Measurements from ENCODE around the gene APLN. TPM values are rescaled to one million over a fixed set of nuclear protein-coding genes. Genes with fewer than 3 reads are reported as not detected.

Gene APLN
- total and polyA plus RNA-seq, 5 donors from 2014 or later, result not detected

GRCh38 chrX:129651756-129652564, 2.8 kb downstream of the APLN start:
- H3K4me3 Mint-ChIP-seq, result peak overlapping the region in 1 of 4 donors; percentile 65
- ATAC-seq (ENCODE audit: low read depth in 2 of 2), result no peak

GRCh38 chrX:129650821-129651510, 3.8 kb downstream of the APLN start:
- Histone ChIP-seq H3K4me3 (ENCODE audit: low read depth, low read length) (no peak overlapping the region), H3K9me3 (ENCODE audit: control insufficient read depth in 2 of 2, low read length in 2 of 2) (no peaks in the 10 kb centered on the region), H3K36me3 (ENCODE audit: control insufficient read depth, insufficient read depth, low read length) (no peaks in the 10 kb centered on the region), H3K27me3 (ENCODE audit: control insufficient read depth, insufficient read depth, low read length) (no peaks in the 10 kb centered on the region), H3K27ac (ENCODE audit: insufficient read depth, low read length, poor library complexity, severe bottlenecking) (no peak overlapping the region), H3K4me1 (ENCODE audit: control insufficient read depth, insufficient read depth, low read length, poor library complexity, severe bottlenecking) (peaks cover 9% of the 10 kb centered on the region)
- Mint-ChIP-seq H3K36me3 (no peaks in the 10 kb centered on the region), H3K4me3 (no peak overlapping the region), H3K27me3 (peaks cover 23% of the 10 kb centered on the region), H3K4me1 (peaks cover 0 to 16% (median 4%) of the 10 kb centered on the region in 4 donors), H3K9me3 (no peaks in the 10 kb centered on the region), H3K27ac (no peak overlapping the region)
- DNase-seq (no peak), ATAC-seq (ENCODE audit: low read depth in 2 of 2) (no peak)

More at GRCh38 chrX:129651756-129652564, 2.8 kb downstream of the APLN start:
- Histone ChIP-seq H3K4me3 (ENCODE audit: low read depth, low read length) (no peak overlapping the region), H3K27ac (ENCODE audit: insufficient read depth, low read length, poor library complexity, severe bottlenecking) (no peak overlapping the region), H3K27me3 (ENCODE audit: control insufficient read depth, insufficient read depth, low read length) (no peaks in the 10 kb centered on the region), H3K4me1 (ENCODE audit: control insufficient read depth, insufficient read depth, low read length, poor library complexity, severe bottlenecking) (peaks cover 9% of the 10 kb centered on the region), H3K9me3 (ENCODE audit: control insufficient read depth in 2 of 2, low read length in 2 of 2) (no peaks in the 10 kb centered on the region), H3K36me3 (ENCODE audit: control insufficient read depth, insufficient read depth, low read length) (no peaks in the 10 kb centered on the region)
- DNase-seq, result no peak
- peaks cover 0 to 16% (median 4%) of the 10 kb centered on the region in 4 donors for H3K4me1 Mint-ChIP-seq
- H3K36me3 Mint-ChIP-seq, result no peaks in the 10 kb centered on the region
- no peaks in the 10 kb centered on the region for H3K9me3 Mint-ChIP-seq
- H3K27ac Mint-ChIP-seq, result no peak overlapping the region
- peaks cover 20% of the 10 kb centered on the region for H3K27me3 Mint-ChIP-seq

GRCh38 chrX:129650183-129650689, 4.5 kb downstream of the APLN start:
- no peak overlapping the region for H3K27ac Mint-ChIP-seq
- Histone ChIP-seq H3K36me3 (ENCODE audit: control insufficient read depth, insufficient read depth, low read length) (no peaks in the 10 kb centered on the region), H3K4me3 (ENCODE audit: low read depth, low read length) (no peak overlapping the region), H3K27me3 (ENCODE audit: control insufficient read depth, insufficient read depth, low read length) (no peaks in the 10 kb centered on the region), H3K27ac (ENCODE audit: insufficient read depth, low read length, poor library complexity, severe bottlenecking) (no peak overlapping the region), H3K4me1 (ENCODE audit: control insufficient read depth, insufficient read depth, low read length, poor library complexity, severe bottlenecking) (peaks cover 9% of the 10 kb centered on the region), H3K9me3 (ENCODE audit: control insufficient read depth in 2 of 2, low read length in 2 of 2) (no peaks in the 10 kb centered on the region)
- no peaks in the 10 kb centered on the region for H3K9me3 Mint-ChIP-seq
- no peak for ATAC-seq (ENCODE audit: low read depth in 2 of 2)
- H3K4me3 Mint-ChIP-seq, result no peak overlapping the region
- H3K36me3 Mint-ChIP-seq, result no peaks in the 10 kb centered on the region
- DNase-seq, result no peak
- peaks cover 0 to 10% (median 4%) of the 10 kb centered on the region in 4 donors for H3K4me1 Mint-ChIP-seq
- peaks cover 18% of the 10 kb centered on the region for H3K27me3 Mint-ChIP-seq

- Histone ChIP-seq H3K9me3 (ENCODE audit: control insufficient read depth in 2 of 2, low read length in 2 of 2) (no peaks in the 10 kb centered on the region), H3K27ac (ENCODE audit: insufficient read depth, low read length, poor library complexity, severe bottlenecking) (no peak overlapping the region), H3K36me3 (ENCODE audit: control insufficient read depth, insufficient read depth, low read length) (no peaks in the 10 kb centered on the region), H3K27me3 (ENCODE audit: control insufficient read depth, insufficient read depth, low read length) (no peaks in the 10 kb centered on the region), H3K4me3 (ENCODE audit: low read depth, low read length) (no peak overlapping the region), H3K4me1 (ENCODE audit: control insufficient read depth, insufficient read depth, low read length, poor library complexity, severe bottlenecking) (peaks cover 5% of the 10 kb centered on the region)
- Mint-ChIP-seq H3K27me3 (peaks cover 18% of the 10 kb centered on the region), H3K36me3 (no peaks in the 10 kb centered on the region), H3K4me1 (peaks cover 0 to 8% (median 4%) of the 10 kb centered on the region in 4 donors), H3K4me3 (no peak overlapping the region), H3K27ac (no peak overlapping the region), H3K9me3 (no peaks in the 10 kb centered on the region)
- DNase-seq (no peak), ATAC-seq (ENCODE audit: low read depth in 2 of 2) (no peak)
These were observed 5.2 kb downstream of the APLN start for GRCh38 chrX:129649268-129650182.

- Mint-ChIP-seq H3K4me1 (peaks cover 0 to 8% (median 1%) of the 10 kb centered on the region in 4 donors), H3K36me3 (no peaks in the 10 kb centered on the region), H3K27ac (no peak overlapping the region), H3K27me3 (peaks cover 18% of the 10 kb centered on the region), H3K4me3 (no peak overlapping the region), H3K9me3 (no peaks in the 10 kb centered on the region)
- Histone ChIP-seq H3K27ac (ENCODE audit: insufficient read depth, low read length, poor library complexity, severe bottlenecking) (no peak overlapping the region), H3K27me3 (ENCODE audit: control insufficient read depth, insufficient read depth, low read length) (no peaks in the 10 kb centered on the region), H3K4me3 (ENCODE audit: low read depth, low read length) (no peak overlapping the region), H3K9me3 (ENCODE audit: control insufficient read depth in 2 of 2, low read length in 2 of 2) (no peaks in the 10 kb centered on the region), H3K4me1 (ENCODE audit: control insufficient read depth, insufficient read depth, low read length, poor library complexity, severe bottlenecking) (no peaks in the 10 kb centered on the region), H3K36me3 (ENCODE audit: control insufficient read depth, insufficient read depth, low read length) (no peaks in the 10 kb centered on the region)
- ATAC-seq (ENCODE audit: low read depth in 2 of 2), result no peak
- DNase-seq, result no peak
These were observed 6.1 kb downstream of the APLN start for GRCh38 chrX:129648514-129649267.

- no peak for ATAC-seq (ENCODE audit: low read depth in 2 of 2)
- no peak overlapping the region for H3K27ac ChIP-seq (ENCODE audit: insufficient read depth, low read length, poor library complexity, severe bottlenecking)
- H3K27me3 Mint-ChIP-seq, result peaks cover 18% of the 10 kb centered on the region
- H3K27ac Mint-ChIP-seq, result peak overlapping the region in 1 of 3 donors; percentile 6
- H3K27me3 ChIP-seq (ENCODE audit: control insufficient read depth, insufficient read depth, low read length), result no peaks in the 10 kb centered on the region
- no peak for DNase-seq
- no peak overlapping the region for H3K4me3 ChIP-seq (ENCODE audit: low read depth, low read length)
- H3K4me1 ChIP-seq (ENCODE audit: control insufficient read depth, insufficient read depth, low read length, poor library complexity, severe bottlenecking), result no peaks in the 10 kb centered on the region
- no peak overlapping the region for H3K4me3 Mint-ChIP-seq
- H3K4me1 Mint-ChIP-seq, result no peaks in the 10 kb centered on the region
- H3K36me3 ChIP-seq (ENCODE audit: control insufficient read depth, insufficient read depth, low read length), result no peaks in the 10 kb centered on the region
- no peaks in the 10 kb centered on the region for H3K9me3 ChIP-seq (ENCODE audit: control insufficient read depth in 2 of 2, low read length in 2 of 2)
- no peaks in the 10 kb centered on the region for H3K9me3 Mint-ChIP-seq
- H3K36me3 Mint-ChIP-seq, result no peaks in the 10 kb centered on the region
These were observed 7.0 kb downstream of the APLN start for GRCh38 chrX:129647418-129648410.

Measured in CD4-positive, CD25-positive, alpha-beta regulatory T cell (primary cell).